IMR-90 (cell line): ENCODE results near the gene MISP3. TPM values are rescaled to one million over a fixed set of nuclear protein-coding genes. Genes with fewer than 3 reads are reported as not detected.

ENCODE experiments used
- ATAC-seq: fragments of 200-7000 bp; cut with Tn5 transposase; 2 replicates; pipeline ENCODE4 v1.9.1; 2020; ENCODE audit warnings: low read depth, mild to moderate bottlenecking, moderate library complexity
- BruUV-seq: library from RNA; stranded (reverse); fragments of 400-500 nt; replicated peaks from 2 replicates; lab custom pipeline; 2021; lab: Mats Ljungman, UMichigan
- CTCF ChIA-PET: fragments of 300-600 bp; formaldehyde crosslinking; extraction: SDS; loops from one replicate; lab custom pipeline; 2021; ENCODE audit warnings: antibody characterized with exemption; lab: Yijun Ruan, JAX
- POLR2A ChIA-PET: fragments of 300-600 bp; sonication (Branson Sonifier 250); formaldehyde crosslinking; loops from one replicate; lab custom pipeline; 2022; ENCODE audit warnings: antibody characterized with exemption; ENCODE audit not compliant: unreplicated experiment; lab: Charles Lee
- DNase-seq: peaks from one replicate; pipeline ENCODE4 v3.0.0; 2013
- H2AFZ ChIP-seq: replicated peaks from 2 replicates; pipeline ENCODE3; 2013; ENCODE audit warnings: low read length, mild to moderate bottlenecking; ENCODE audit not compliant: poor library complexity
- H2AK5ac ChIP-seq: 2 replicates; pipeline ENCODE4 v1.6.1; 2013; ENCODE audit warnings: low read depth, low read length, inconsistent platforms
- H2AK9ac ChIP-seq: replicated peaks from 2 replicates; pipeline ENCODE3; 2013; ENCODE audit warnings: mild to moderate bottlenecking, low read depth, low read length, moderate library complexity; ENCODE audit not compliant: poor library complexity
- H2BK120ac ChIP-seq: 2 replicates; pipeline ENCODE4 v1.6.1; 2013; ENCODE audit warnings: low read depth, low read length, inconsistent platforms
- H2BK15ac ChIP-seq: 3 replicates; pipeline ENCODE4 v1.6.1; 2013; ENCODE audit warnings: low read depth, low read length, inconsistent platforms
- H2BK20ac ChIP-seq: 2 replicates; pipeline ENCODE4 v1.6.1; 2013; ENCODE audit warnings: low read depth, mild to moderate bottlenecking, inconsistent platforms, low read length, moderate library complexity
- H2BK5ac ChIP-seq: 2 replicates; pipeline ENCODE4 v1.6.1; 2013; ENCODE audit warnings: mild to moderate bottlenecking, low read depth, low read length, inconsistent platforms; ENCODE audit not compliant: poor library complexity, severe bottlenecking
- H3K14ac ChIP-seq: replicated peaks from 2 replicates; pipeline ENCODE4 v1.6.1; 2013; ENCODE audit warnings: low read depth, low read length, inconsistent platforms
- H3K18ac ChIP-seq: 2 replicates; pipeline ENCODE4 v1.6.1; 2013; ENCODE audit warnings: low read depth, low read length, control low read depth
- H3K23ac ChIP-seq: 2 replicates; pipeline ENCODE4 v1.6.1; 2013; ENCODE audit warnings: low read depth, low read length, inconsistent platforms
- H3K27ac ChIP-seq: 2 replicates; pipeline ENCODE4 v1.5.1; 2013; ENCODE audit warnings: mild to moderate bottlenecking, control low read depth, low read length; ENCODE audit not compliant: insufficient read depth
- H3K27me3 ChIP-seq: 2 replicates; pipeline ENCODE4 v1.6.1; 2013; ENCODE audit warnings: low read length; ENCODE audit not compliant: control insufficient read depth, insufficient read depth
- H3K36me3 ChIP-seq: 2 replicates; pipeline ENCODE4 v1.6.1; 2013; ENCODE audit warnings: low read length, mixed read lengths; ENCODE audit not compliant: control insufficient read depth, insufficient read depth
- H3K4ac ChIP-seq: 2 replicates; pipeline ENCODE4 v1.6.1; 2013; ENCODE audit warnings: low read depth, low read length, inconsistent platforms
- H3K4me1 ChIP-seq: 2 replicates; pipeline ENCODE4 v1.6.1; 2013; ENCODE audit warnings: low read length, mixed read lengths; ENCODE audit not compliant: control insufficient read depth, insufficient read depth
- H3K4me2 ChIP-seq: 2 replicates; pipeline ENCODE4 v1.6.1; 2013; ENCODE audit warnings: low read depth, mild to moderate bottlenecking, control low read depth, low read length, moderate library complexity
- H3K4me3 ChIP-seq: 2 replicates; pipeline ENCODE4 v1.5.1; 2013; ENCODE audit warnings: low read depth, mild to moderate bottlenecking, control low read depth, low read length, moderate library complexity; ENCODE audit not compliant: insufficient read depth
- H3K56ac ChIP-seq: 2 replicates; pipeline ENCODE4 v1.6.1; 2013; ENCODE audit warnings: low read length, inconsistent platforms; ENCODE audit not compliant: insufficient read depth; ENCODE audit errors: extremely low read depth
- H3K79me1 ChIP-seq, 2 experiments: 2 replicates each; pipeline ENCODE4 v1.6.1; 2013; ENCODE audit warnings: low read length in 2 of 2, inconsistent platforms in 1 of 2, low read depth in 1 of 2
- H3K9ac ChIP-seq: 2 replicates; pipeline ENCODE4 v1.6.1; 2013; ENCODE audit warnings: low read depth, low read length, control low read depth
- H3K9me1 ChIP-seq: 2 replicates; pipeline ENCODE4 v1.6.1; 2013; ENCODE audit warnings: low read length, inconsistent platforms; ENCODE audit not compliant: insufficient read depth
- H3K9me3 ChIP-seq: 2 replicates; pipeline ENCODE4 v1.6.1; 2013; ENCODE audit warnings: low read length; ENCODE audit not compliant: control insufficient read depth, insufficient read depth
- H4K20me1 ChIP-seq: 2 replicates; pipeline ENCODE4 v1.6.1; 2013; ENCODE audit warnings: low read length, inconsistent platforms; ENCODE audit not compliant: insufficient read depth
- H4K5ac ChIP-seq: 2 replicates; pipeline ENCODE4 v1.6.1; 2013; ENCODE audit warnings: mild to moderate bottlenecking, low read depth, low read length, control low read depth
- H4K8ac ChIP-seq, 2 experiments: 2 replicates each; pipeline ENCODE4 v1.6.1; 2013; ENCODE audit warnings: low read depth in 2 of 2, low read length in 2 of 2, control low read depth in 1 of 2, inconsistent platforms in 1 of 2
- H4K91ac ChIP-seq: 2 replicates; pipeline ENCODE4 v1.6.1; 2013; ENCODE audit warnings: low read depth, low read length, inconsistent platforms; ENCODE audit not compliant: insufficient read depth
- BHLHE40 ChIP-seq: fragments of 150-350 bp; IDR thresholded peaks from 2 replicates; pipeline ENCODE4 v1.6.1; 2016; ENCODE audit warnings: mild to moderate bottlenecking, low read depth, low read length
- CEBPB ChIP-seq: IDR thresholded peaks from 2 replicates; pipeline ENCODE4 v1.6.1; 2012; ENCODE audit warnings: low read depth, low read length, improper control_type of control experiment
- CHD1 ChIP-seq: IDR thresholded peaks from 2 replicates; pipeline ENCODE4 v1.6.1; 2012; ENCODE audit warnings: low read depth, low read length, improper control_type of control experiment
- FOS ChIP-seq: fragments of 150-350 bp; IDR thresholded peaks from 2 replicates; pipeline ENCODE4 v1.6.1; 2016; ENCODE audit warnings: low read depth, low read length
- MAFK ChIP-seq: IDR thresholded peaks from 2 replicates; pipeline ENCODE4 v1.6.1; 2012; ENCODE audit warnings: low read depth, low read length, improper control_type of control experiment
- MAZ ChIP-seq: IDR thresholded peaks from 2 replicates; pipeline ENCODE4 v1.6.1; 2012; ENCODE audit warnings: low read depth, mild to moderate bottlenecking, low read length, improper control_type of control experiment, moderate library complexity, borderline replicate concordance
- MXI1 ChIP-seq: IDR thresholded peaks from 2 replicates; pipeline ENCODE4 v1.6.1; 2012; ENCODE audit warnings: low read depth, mild to moderate bottlenecking, low read length, moderate library complexity, borderline replicate concordance
- NFE2L2 ChIP-seq: fragments of 150-350 bp; IDR thresholded peaks from 2 replicates; pipeline ENCODE4 v1.6.1; 2016; ENCODE audit warnings: low read depth, mild to moderate bottlenecking, low read length
- POLR2A ChIP-seq: IDR thresholded peaks from 2 replicates; pipeline ENCODE4 v1.6.1; 2012; ENCODE audit warnings: mild to moderate bottlenecking, low read depth, low read length
- RAD21 ChIP-seq: IDR thresholded peaks from 2 replicates; pipeline ENCODE4 v1.6.1; 2012; ENCODE audit warnings: low read length, improper control_type of control experiment
- RCOR1 ChIP-seq: IDR thresholded peaks from 2 replicates; pipeline ENCODE4 v1.6.1; 2012; ENCODE audit warnings: mild to moderate bottlenecking, low read length, improper control_type of control experiment; ENCODE audit not compliant: insufficient replicate concordance
- RFX5 ChIP-seq: IDR thresholded peaks from 2 replicates; pipeline ENCODE4 v1.8.0; 2012; ENCODE audit warnings: low read depth, mild to moderate bottlenecking, low read length, moderate library complexity
- SMC3 ChIP-seq: fragments of 150-350 bp; IDR thresholded peaks from 2 replicates; pipeline ENCODE4 v1.6.1; 2016; ENCODE audit warnings: low read depth, mild to moderate bottlenecking, antibody characterized with exemption, low read length, moderate library complexity
- whole genome bisulfite sequencing, 2 experiments: methylation state at CpG; one replicate each; pipeline versions ENCODE4 v1.1.5 to v1.1.7; 2013; ENCODE audit warnings: missing lambda C conversion rate in 2 of 2; ENCODE audit not compliant: insufficient read length in 1 of 2; ENCODE audit errors: extremely low coverage in 2 of 2; 5-methylcytosine and 5-hydroxymethylcytosine counted together
- dilution Hi-C: fragments of 300-500 bp; cut with HindIII; formaldehyde crosslinking; loops from one replicate; pipeline ENCODE4 v1.14.3; 2018; ENCODE audit warnings: low sequenced_read_pairs; ENCODE audit not compliant: unreplicated experiment
- in situ Hi-C: fragments of 300-500 bp; cut with MboI; formaldehyde crosslinking; loops from 3 replicates; pipeline ENCODE4 v1.14.3; 2019; ENCODE audit warnings: low sequenced_read_pairs, inconsistent platforms, mixed read lengths
- intact Hi-C: fragments of 100-400 bp; cut with micrococcal nuclease; formaldehyde crosslinking; loops from 2 replicates; pipeline ENCODE4 v1.10.0; 2022
- polyA plus RNA-seq, 3 experiments: library from polyadenylated mRNA; depleted of rRNA; stranded (reverse); fragments of >200 nt; gene quantifications; 2 replicates each; pipeline ENCODE4 v1.2.3, GENCODE V29; 2012; ENCODE audit warnings: low replicate concordance in 1 of 3
- total RNA-seq: library from RNA; depleted of rRNA; stranded (reverse); fragments of >200 nt; gene quantifications from 2 replicates; pipeline ENCODE4 v1.2.3, GENCODE V29; 2012
- TF ChIP-seq, protein P1 (sequence below): fragments of 150-350 bp; IDR thresholded peaks from 2 replicates; pipeline ENCODE4 v1.6.1; 2016; ENCODE audit warnings: low read depth, mild to moderate bottlenecking, low read length, moderate library complexity, borderline replicate concordance
- TF ChIP-seq, protein P2 (sequence below): conservative IDR thresholded peaks from 2 replicates; pipeline ENCODE4 v1.5.1; 2012; ENCODE audit warnings: mild to moderate bottlenecking, low read depth, low read length, improper control_type of control experiment

MISP3 gene
- total and polyA plus RNA-seq, 2 of the 4 experiments (the other 2 are of a cell fraction), result under 0.01 to 0.68 TPM

DNA sequence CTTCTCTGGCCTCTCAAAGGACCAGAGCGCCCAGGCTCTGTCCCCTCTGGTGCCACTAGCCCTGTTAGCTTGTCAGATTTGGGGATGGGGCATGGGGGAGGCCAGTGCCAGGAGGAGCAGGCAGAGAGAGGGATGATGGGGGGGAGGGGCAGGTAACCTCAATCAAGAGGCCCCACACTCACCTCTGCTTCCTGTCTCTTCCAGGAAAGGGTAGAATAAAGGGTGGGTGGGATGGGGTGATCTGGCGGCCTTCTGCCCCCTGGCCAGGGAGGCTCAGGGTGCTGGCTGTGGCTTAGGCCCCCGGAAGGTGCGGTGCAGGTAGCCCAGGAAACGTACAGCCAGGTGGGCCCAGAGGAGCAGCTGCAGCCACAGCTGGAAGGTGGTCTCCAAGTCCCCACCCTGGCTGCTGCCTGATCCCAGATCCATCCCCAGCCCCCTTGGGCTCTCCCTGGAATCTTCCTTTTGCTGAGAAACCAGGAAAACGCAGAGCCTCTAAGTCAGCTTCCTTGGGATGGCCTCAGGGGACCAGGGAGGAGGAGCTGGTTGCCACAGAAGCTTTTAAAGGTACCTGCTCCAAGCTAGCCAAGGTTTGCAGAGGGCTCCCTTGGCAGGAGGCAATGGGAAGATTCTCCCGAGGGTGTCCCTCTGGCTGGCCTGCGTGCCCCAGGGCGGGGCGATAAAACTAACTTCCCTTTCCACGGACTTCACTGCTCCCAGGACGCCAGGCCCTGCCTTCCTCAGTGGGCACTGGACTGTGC, 39.6 kb downstream of the MISP3 start:
- intact Hi-C loops, result no loop called here
- Histone ChIP-seq H3K27ac (no peak overlapping the region), H4K8ac (peak overlapping the region; percentile 64 to 83; a peak in 3 of 4 replicates), H2AK9ac (peak overlapping the region; percentile 71), H2BK15ac (no peak overlapping the region), H3K9me3 (no peaks in the 10 kb centered on the region), H3K14ac (0 out of 2 replicates have a peak overlapping the region, but pooled peaks have one; percentile 57), H3K27me3 (no peaks in the 10 kb centered on the region), H3K79me1 (peaks cover 15 to 79% of the 10 kb centered on the region in 2 experiments), H3K9me1 (peaks cover 17% of the 10 kb centered on the region; the same call in 1 of the 2 replicates), H3K23ac (0 out of 2 replicates have a peak overlapping the region, but pooled peaks have one; percentile 56), H4K91ac (peak overlapping the region; percentile 79), H4K5ac (no peak overlapping the region; the same call in 1 of the 2 replicates), H2BK5ac (no peak overlapping the region), H3K18ac (no peak overlapping the region; the same call in 1 of the 2 replicates), H3K36me3 (no peaks in the 10 kb centered on the region), H3K4ac (peak overlapping the region; percentile 78), H3K56ac (no peak overlapping the region), H3K9ac (no peak overlapping the region), H2BK20ac (no peak overlapping the region), H3K4me2 (no peak overlapping the region), H4K20me1 (peaks cover 8% of the 10 kb centered on the region), H3K4me1 (peaks cover 15% of the 10 kb centered on the region), H2AFZ (peak overlapping the region; percentile 81), H3K4me3 (no peak overlapping the region), H2AK5ac (0 out of 2 replicates have a peak overlapping the region, but pooled peaks have one; percentile 3), H2BK120ac (no peak overlapping the region)
- in situ Hi-C loops, result no loop called here
- BruUV-seq, result no TSS peak
- dilution Hi-C loops, result no loop called here
- ChIA-PET CTCF (no interaction called here), POLR2A (interaction anchor here (0.6 kb wide), 1 partner anchor 237 kb away, joined by 3 read pairs; no protein-coding TSS in a partner anchor)
- 67% methylated on average over 1 of the region's 12 CpGs; no CpG with 5 or more reads in 1 of the 2 experiments for WGBS, 2 experiments
- ATAC-seq (no peak), DNase-seq (no peak)
- TF ChIP-seq CEBPB, result no peak
- TF ChIP-seq RFX5, result no peak
- TF ChIP-seq RCOR1, result no peak
- TF ChIP-seq, protein P1, sequence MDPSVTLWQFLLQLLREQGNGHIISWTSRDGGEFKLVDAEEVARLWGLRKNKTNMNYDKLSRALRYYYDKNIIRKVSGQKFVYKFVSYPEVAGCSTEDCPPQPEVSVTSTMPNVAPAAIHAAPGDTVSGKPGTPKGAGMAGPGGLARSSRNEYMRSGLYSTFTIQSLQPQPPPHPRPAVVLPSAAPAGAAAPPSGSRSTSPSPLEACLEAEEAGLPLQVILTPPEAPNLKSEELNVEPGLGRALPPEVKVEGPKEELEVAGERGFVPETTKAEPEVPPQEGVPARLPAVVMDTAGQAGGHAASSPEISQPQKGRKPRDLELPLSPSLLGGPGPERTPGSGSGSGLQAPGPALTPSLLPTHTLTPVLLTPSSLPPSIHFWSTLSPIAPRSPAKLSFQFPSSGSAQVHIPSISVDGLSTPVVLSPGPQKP, result no peak
- TF ChIP-seq SMC3, result no peak
- no peak for TF ChIP-seq BHLHE40
- TF ChIP-seq NFE2L2, result no peak
- TF ChIP-seq MXI1, result no peak
- no peak for TF ChIP-seq CHD1
- no peak for TF ChIP-seq MAZ
- TF ChIP-seq, protein P2, sequence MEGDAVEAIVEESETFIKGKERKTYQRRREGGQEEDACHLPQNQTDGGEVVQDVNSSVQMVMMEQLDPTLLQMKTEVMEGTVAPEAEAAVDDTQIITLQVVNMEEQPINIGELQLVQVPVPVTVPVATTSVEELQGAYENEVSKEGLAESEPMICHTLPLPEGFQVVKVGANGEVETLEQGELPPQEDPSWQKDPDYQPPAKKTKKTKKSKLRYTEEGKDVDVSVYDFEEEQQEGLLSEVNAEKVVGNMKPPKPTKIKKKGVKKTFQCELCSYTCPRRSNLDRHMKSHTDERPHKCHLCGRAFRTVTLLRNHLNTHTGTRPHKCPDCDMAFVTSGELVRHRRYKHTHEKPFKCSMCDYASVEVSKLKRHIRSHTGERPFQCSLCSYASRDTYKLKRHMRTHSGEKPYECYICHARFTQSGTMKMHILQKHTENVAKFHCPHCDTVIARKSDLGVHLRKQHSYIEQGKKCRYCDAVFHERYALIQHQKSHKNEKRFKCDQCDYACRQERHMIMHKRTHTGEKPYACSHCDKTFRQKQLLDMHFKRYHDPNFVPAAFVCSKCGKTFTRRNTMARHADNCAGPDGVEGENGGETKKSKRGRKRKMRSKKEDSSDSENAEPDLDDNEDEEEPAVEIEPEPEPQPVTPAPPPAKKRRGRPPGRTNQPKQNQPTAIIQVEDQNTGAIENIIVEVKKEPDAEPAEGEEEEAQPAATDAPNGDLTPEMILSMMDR, result no peak
- no peak for TF ChIP-seq FOS
- no peak for TF ChIP-seq POLR2A
- no peak for TF ChIP-seq MAFK
- no peak for TF ChIP-seq RAD21
